SK-N-SH treated with all-trans-retinoic acid at 6 μM for 48 hours (cell line): ENCODE measurements around the gene CFAP221.

Experiments
- ARNTL ChIP-seq: fragments of 450-650 bp; formaldehyde crosslinking; IDR thresholded peaks from 2 replicates; pipeline ENCODE4 v1.5.0; 2020; ENCODE audit warnings: low read depth, mild to moderate bottlenecking, moderate library complexity, borderline replicate concordance
- OSR1 ChIP-seq: fragments of 250-450 bp; sonication (Bioruptor Pico); IDR thresholded peaks from 2 replicates; pipeline ENCODE4 v1.8.0; 2022; ENCODE audit warnings: moderate library complexity, mild to moderate bottlenecking, inconsistent platforms
- ZFP30 ChIP-seq: fragments of 450-650 bp; formaldehyde crosslinking; IDR thresholded peaks from 2 replicates; pipeline ENCODE4 v1.5.0; 2022; ENCODE audit warnings: mild to moderate bottlenecking, moderate library complexity

DNA sequence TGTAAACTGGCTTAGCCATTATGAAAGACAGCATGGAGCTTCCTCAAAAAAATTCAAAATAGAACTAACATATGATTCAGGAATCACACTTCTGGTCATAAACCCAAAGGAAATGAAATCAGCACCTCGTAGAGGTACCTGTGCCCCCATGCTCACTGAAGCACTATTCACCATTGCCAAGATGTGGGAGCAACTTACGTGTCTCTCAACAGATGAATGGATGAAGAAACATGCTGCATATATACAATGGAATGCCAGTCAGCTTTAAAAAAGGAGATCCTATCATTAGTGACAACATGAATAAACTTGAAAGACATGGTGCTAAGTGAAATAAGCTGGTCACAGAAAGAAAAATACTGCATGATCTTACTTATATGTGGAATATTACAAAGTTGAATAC is 28.1 kb upstream of the CFAP221 start:
- no peak for TF ChIP-seq ZFP30 (CRISPR knock-in tag)
- no peak for TF ChIP-seq ARNTL
- no peak for TF ChIP-seq OSR1
